IMR-90 (cell line): ENCODE measurements around the gene PCBP3.
"Not testable (repeated sequence)": the region's sequence is repeated elsewhere in the genome, so short reads cannot be mapped to it uniquely, and the experiment has no call there.

Experiments
- POLR2A ChIP-seq: IDR thresholded peaks from 2 replicates; pipeline ENCODE4 v1.6.1; 2012; ENCODE audit warnings: mild to moderate bottlenecking, low read depth, low read length
- RAD21 ChIP-seq: IDR thresholded peaks from 2 replicates; pipeline ENCODE4 v1.6.1; 2012; ENCODE audit warnings: low read length, improper control_type of control experiment
- TF ChIP-seq, protein P1 (sequence below): conservative IDR thresholded peaks from 2 replicates; pipeline ENCODE4 v1.5.1; 2012; ENCODE audit warnings: mild to moderate bottlenecking, low read depth, low read length, improper control_type of control experiment

DNA sequence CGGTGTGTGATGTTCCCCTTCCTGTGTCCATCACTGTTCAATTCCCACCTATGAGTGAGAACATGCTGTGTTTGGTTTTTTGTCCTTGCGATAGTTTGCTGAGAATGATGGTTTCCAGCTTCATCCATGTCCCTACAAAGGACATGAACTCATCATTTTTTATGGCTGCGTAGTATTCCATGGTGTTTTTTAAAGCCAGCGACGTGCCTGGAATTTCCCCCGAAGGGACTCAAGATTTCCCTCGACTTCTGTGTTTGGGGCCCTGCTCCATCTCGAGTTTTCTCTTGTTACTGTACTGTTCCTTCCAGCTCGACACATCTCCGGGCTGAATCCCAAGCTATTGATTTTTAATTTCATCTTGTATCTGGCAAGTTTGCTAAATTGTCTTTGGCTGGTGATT is 309.0 kb downstream of the PCBP3 start:
- TF ChIP-seq, protein P1, sequence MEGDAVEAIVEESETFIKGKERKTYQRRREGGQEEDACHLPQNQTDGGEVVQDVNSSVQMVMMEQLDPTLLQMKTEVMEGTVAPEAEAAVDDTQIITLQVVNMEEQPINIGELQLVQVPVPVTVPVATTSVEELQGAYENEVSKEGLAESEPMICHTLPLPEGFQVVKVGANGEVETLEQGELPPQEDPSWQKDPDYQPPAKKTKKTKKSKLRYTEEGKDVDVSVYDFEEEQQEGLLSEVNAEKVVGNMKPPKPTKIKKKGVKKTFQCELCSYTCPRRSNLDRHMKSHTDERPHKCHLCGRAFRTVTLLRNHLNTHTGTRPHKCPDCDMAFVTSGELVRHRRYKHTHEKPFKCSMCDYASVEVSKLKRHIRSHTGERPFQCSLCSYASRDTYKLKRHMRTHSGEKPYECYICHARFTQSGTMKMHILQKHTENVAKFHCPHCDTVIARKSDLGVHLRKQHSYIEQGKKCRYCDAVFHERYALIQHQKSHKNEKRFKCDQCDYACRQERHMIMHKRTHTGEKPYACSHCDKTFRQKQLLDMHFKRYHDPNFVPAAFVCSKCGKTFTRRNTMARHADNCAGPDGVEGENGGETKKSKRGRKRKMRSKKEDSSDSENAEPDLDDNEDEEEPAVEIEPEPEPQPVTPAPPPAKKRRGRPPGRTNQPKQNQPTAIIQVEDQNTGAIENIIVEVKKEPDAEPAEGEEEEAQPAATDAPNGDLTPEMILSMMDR, result not testable (repeated sequence)
- TF ChIP-seq POLR2A, RAD21: not testable (repeated sequence)
